B cell (primary cell): Measurements from ENCODE around the gene SLC16A1.

Experiments
- CTCF ChIP-seq: fragments of 200-600 bp; IDR thresholded peaks from one replicate; pipeline ENCODE4 v1.8.0; 2022; ENCODE audit warnings: antibody characterized with exemption, mild to moderate bottlenecking
- EZH2 ChIP-seq: IDR thresholded peaks from 2 replicates; pipeline ENCODE4 v1.6.1; 2012; ENCODE audit warnings: borderline replicate concordance, low read depth, mild to moderate bottlenecking, moderate library complexity, low read length; ENCODE audit not compliant: insufficient read depth, poor library complexity, severe bottlenecking

DNA sequence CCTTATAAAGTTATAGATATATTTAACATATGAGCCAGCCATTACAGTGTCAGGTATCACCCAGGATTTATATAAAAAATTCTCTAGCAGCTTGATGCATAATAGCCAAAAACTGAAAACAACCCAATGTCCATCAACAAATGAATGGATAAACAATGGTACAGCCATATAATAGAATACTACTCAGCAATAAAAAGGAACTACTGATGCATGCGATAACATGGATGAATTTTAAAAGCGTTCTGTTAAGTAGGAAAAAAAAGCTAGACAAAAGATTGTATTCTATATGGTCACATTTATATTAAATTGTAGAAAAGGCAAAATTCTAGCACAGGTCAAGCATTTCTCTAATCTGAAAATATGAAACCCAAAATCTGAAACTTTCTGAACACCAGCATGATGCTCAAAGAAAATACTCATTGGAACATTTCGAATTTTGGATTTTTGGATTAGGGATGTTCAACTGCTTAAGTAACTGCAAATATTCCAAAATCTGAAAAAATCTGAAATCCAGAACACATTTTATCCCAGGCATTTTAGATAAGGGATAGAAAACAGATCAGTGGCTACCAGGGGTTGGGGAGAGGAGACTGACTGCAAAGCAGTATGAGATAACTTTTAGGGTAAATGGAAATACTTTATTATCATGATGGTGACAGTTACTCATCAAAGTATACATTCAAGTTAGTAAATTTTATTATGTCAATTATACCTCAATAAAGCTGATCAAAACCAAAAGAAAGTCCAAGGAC is 22.0 kb downstream of the SLC16A1 start:
- TF ChIP-seq CTCF (no peak), EZH2 (no peak)
